H1 (cell line): ENCODE results near the gene SUSD1. TPM values are rescaled to one million over a fixed set of nuclear protein-coding genes. Genes with fewer than 3 reads are reported as not detected.

Experiments used
- CTCF ChIA-PET: fragments of 300-600 bp; sonication (Branson Sonifier 250); formaldehyde crosslinking; loops from one replicate; lab custom pipeline; 2021; ENCODE audit not compliant: partially characterized antibody; lab: Charles Lee
- POLR2A ChIA-PET: fragments of 300-600 bp; sonication (Branson Sonifier 250); formaldehyde crosslinking; loops from one replicate; lab custom pipeline; 2021; ENCODE audit warnings: inconsistent platforms; ENCODE audit not compliant: partially characterized antibody; lab: Charles Lee
- DNase-seq, 2 experiments: peaks; one replicate each; pipeline versions ENCODE4 v3.0.0 to v3.0.0-alpha.2; 2010 to 2022; ENCODE audit warnings: low spot score in 2 of 2, low read depth in 1 of 2, mixed read lengths in 1 of 2
- FAIRE-seq: peaks from 2 replicates; lab custom pipeline; 2011; peaks lifted over from hg19 to GRCh38; lab: Jason Lieb, UNC
- H2AFZ ChIP-seq: 2 replicates; pipeline ENCODE4 v1.8.1; 2012; ENCODE audit warnings: low read length, inconsistent platforms
- H2AK5ac ChIP-seq: 2 replicates; pipeline ENCODE4 v1.6.1; 2013; ENCODE audit warnings: low read depth, low read length
- H2BK120ac ChIP-seq: replicated peaks from 2 replicates; pipeline ENCODE3; 2013; ENCODE audit warnings: low read depth, low read length, inconsistent platforms
- H2BK12ac ChIP-seq: 2 replicates; pipeline ENCODE4 v1.6.1; 2013; ENCODE audit warnings: low read depth, low read length
- H2BK15ac ChIP-seq: 2 replicates; pipeline ENCODE4 v1.6.1; 2013; ENCODE audit warnings: low read length
- H2BK20ac ChIP-seq: 2 replicates; pipeline ENCODE4 v1.6.1; 2013; ENCODE audit warnings: low read length
- H2BK5ac ChIP-seq: 2 replicates; pipeline ENCODE4 v1.6.1; 2013; ENCODE audit warnings: low read depth, low read length
- H3K14ac ChIP-seq: 2 replicates; pipeline ENCODE4 v1.6.1; 2013; ENCODE audit warnings: inconsistent platforms; ENCODE audit not compliant: insufficient read length
- H3K18ac ChIP-seq: 2 replicates; pipeline ENCODE4 v1.6.1; 2013; ENCODE audit warnings: low read length; ENCODE audit errors: extremely low read depth
- H3K23ac ChIP-seq: 2 replicates; pipeline ENCODE4 v1.6.1; 2013; ENCODE audit warnings: inconsistent platforms; ENCODE audit not compliant: insufficient read length
- H3K23me2 ChIP-seq: 2 replicates; pipeline ENCODE4 v1.6.1; 2013; ENCODE audit warnings: low read depth, low read length
- H3K27ac ChIP-seq: 2 replicates; pipeline ENCODE4 v1.6.1; 2011; ENCODE audit warnings: low read depth, low read length, inconsistent platforms
- H3K27me3 ChIP-seq, 4 experiments: replicated peaks in 1 of 4; 1 replicate in 1 of 4; 2 replicates in 3 of 4; pipeline versions ENCODE4 v1.6.1 to v1.8.1; 2011 to 2013; ENCODE audit warnings: low read length in 3 of 4, mild to moderate bottlenecking in 3 of 4, inconsistent platforms in 2 of 4, mixed read lengths in 2 of 4, moderate library complexity in 1 of 4; ENCODE audit not compliant: control insufficient read depth in 3 of 4, insufficient read depth in 3 of 4; ENCODE audit errors: extremely low read depth in 1 of 4
- H3K36me3 ChIP-seq, 4 experiments: 2 replicates each; pipeline versions ENCODE4 v1.6.1 to v1.8.1; 2011 to 2013; ENCODE audit warnings: mild to moderate bottlenecking in 4 of 4, low read length in 3 of 4, moderate library complexity in 2 of 4, control low read depth in 1 of 4, inconsistent platforms in 1 of 4; ENCODE audit not compliant: insufficient read depth in 4 of 4, control insufficient read depth in 2 of 4
- H3K4ac ChIP-seq: replicated peaks from 2 replicates; pipeline ENCODE3; 2013; ENCODE audit warnings: low read length, low read depth, mixed read lengths, inconsistent platforms; ENCODE audit not compliant: insufficient read length
- H3K4me1 ChIP-seq, 4 experiments: replicated peaks in 1 of 4; 1 replicate in 1 of 4; 2 replicates in 3 of 4; pipeline versions ENCODE4 v1.6.1 to v1.8.1; 2011 to 2013; ENCODE audit warnings: low read length in 3 of 4, inconsistent platforms in 2 of 4, mixed read lengths in 1 of 4; ENCODE audit not compliant: insufficient read depth in 4 of 4, control insufficient read depth in 3 of 4
- H3K4me2 ChIP-seq, 2 experiments: 2 replicates each; pipeline versions ENCODE4 v1.6.1 to v1.8.1; 2011 to 2013; ENCODE audit warnings: low read depth in 2 of 2, low read length in 2 of 2, control low read depth in 1 of 2, inconsistent platforms in 1 of 2, mild to moderate bottlenecking in 1 of 2; ENCODE audit not compliant: insufficient read depth in 1 of 2
- H3K4me3 ChIP-seq, 4 experiments: fragments of 200-600, 300-600 bp in 1 of 4; sonication (generic), shearing (Covaris generic), sonication (Bioruptor Twin) in 1 of 4; 2 replicates each; pipeline versions ENCODE4 v1.5.1 to v1.8.1; 2011 to 2016; ENCODE audit warnings: low read length in 4 of 4, low read depth in 3 of 4, control low read depth in 2 of 4, inconsistent platforms in 2 of 4, mild to moderate bottlenecking in 2 of 4, mixed read lengths in 1 of 4, moderate library complexity in 1 of 4; ENCODE audit not compliant: insufficient read depth in 2 of 4; ENCODE audit errors: extremely low read depth in 1 of 4
- H3K56ac ChIP-seq: replicated peaks from 2 replicates; pipeline ENCODE3; 2013; ENCODE audit warnings: low read depth, mild to moderate bottlenecking, mixed read lengths, low read length, inconsistent platforms; ENCODE audit not compliant: insufficient read length
- H3K79me1 ChIP-seq: 2 replicates; pipeline ENCODE4 v1.6.1; 2013; ENCODE audit warnings: low read depth, low read length, control low read depth
- H3K79me2 ChIP-seq, 2 experiments: 2 replicates each; pipeline versions ENCODE4 v1.6.1 to v1.8.1; 2012 to 2013; ENCODE audit warnings: low read length in 2 of 2, mild to moderate bottlenecking in 2 of 2, inconsistent platforms in 1 of 2; ENCODE audit not compliant: insufficient read depth in 2 of 2, control insufficient read depth in 1 of 2
- H3K9ac ChIP-seq, 4 experiments: replicated peaks in 1 of 4; 1 replicate in 1 of 4; 2 replicates in 3 of 4; pipeline versions ENCODE4 v1.6.1 to v1.8.1; 2011 to 2013; ENCODE audit warnings: low read depth in 3 of 4, low read length in 3 of 4, control low read depth in 2 of 4, mild to moderate bottlenecking in 2 of 4, moderate library complexity in 2 of 4, inconsistent platforms in 1 of 4; ENCODE audit errors: extremely low read depth in 1 of 4
- H3K9me3 ChIP-seq, 2 experiments: 2 replicates each; pipeline versions ENCODE4 v1.6.1 to v1.8.1; 2012 to 2013; ENCODE audit warnings: mild to moderate bottlenecking in 2 of 2, moderate library complexity in 2 of 2, control low read depth in 1 of 2, inconsistent platforms in 1 of 2, low read depth in 1 of 2, low read length in 1 of 2, mixed read lengths in 1 of 2; ENCODE audit not compliant: insufficient read depth in 2 of 2
- H4K20me1 ChIP-seq, 2 experiments: replicated peaks in 1 of 2; 2 replicates each; pipeline versions ENCODE3 to v1.8.1; 2011 to 2013; ENCODE audit warnings: inconsistent platforms in 2 of 2, low read length in 2 of 2, mild to moderate bottlenecking in 1 of 2; ENCODE audit not compliant: insufficient read depth in 2 of 2, control insufficient read depth in 1 of 2
- H4K5ac ChIP-seq: 2 replicates; pipeline ENCODE4 v1.6.1; 2013; ENCODE audit warnings: low read length, low read depth, mixed read lengths, inconsistent platforms; ENCODE audit not compliant: insufficient read length
- H4K8ac ChIP-seq: 2 replicates; pipeline ENCODE4 v1.8.0; 2013; ENCODE audit warnings: mild to moderate bottlenecking, moderate library complexity, low read length, inconsistent platforms; ENCODE audit not compliant: insufficient read depth; ENCODE audit errors: extremely low read depth
- H4K91ac ChIP-seq: replicated peaks from 2 replicates; pipeline ENCODE3; 2013; ENCODE audit warnings: low read length, mixed read lengths, inconsistent platforms; ENCODE audit not compliant: insufficient read length
- ATF2 ChIP-seq: IDR thresholded peaks from 2 replicates; pipeline ENCODE4 v1.6.1; 2012; ENCODE audit warnings: low read length, inconsistent platforms
- ATF3 ChIP-seq: IDR thresholded peaks from 2 replicates; pipeline ENCODE4 v1.6.1; 2011; ENCODE audit warnings: low read depth, mild to moderate bottlenecking, low read length; ENCODE audit not compliant: insufficient read depth
- GABPA ChIP-seq: IDR thresholded peaks from 2 replicates; pipeline ENCODE4 v1.6.1; 2011; ENCODE audit warnings: mild to moderate bottlenecking, low read length, moderate library complexity, borderline replicate concordance; ENCODE audit not compliant: insufficient read depth
- WGBS, 2 experiments: shearing (Covaris generic) in 1 of 2; methylation state at CpG; one replicate each; pipeline versions ENCODE4 v1.1.6 to v1.1.7; 2013 to 2015; ENCODE audit warnings: low lambda C conversion rate in 2 of 2, mixed read lengths in 2 of 2, inconsistent platforms in 1 of 2, low coverage in 1 of 2, missing lambda C conversion rate in 1 of 2; ENCODE audit not compliant: insufficient replicate concordance in 2 of 2, insufficient coverage in 1 of 2, insufficient read length in 1 of 2; ENCODE audit errors: extremely low coverage in 1 of 2, missing lambda C conversion rate in 1 of 2; 5-methylcytosine and 5-hydroxymethylcytosine counted together
- polyA plus RNA-seq, 7 experiments: library from polyadenylated mRNA; depleted of rRNA in 3 of 7; stranded (reverse) in 5 of 7; unstranded in 2 of 7; fragments of >200 nt in 5 of 7; fragments of 200-250 nt in 2 of 7; gene quantifications; 1 replicate in 5 of 7; 2 replicates in 1 of 7; 4 replicates in 1 of 7; pipeline versions ENCODE4 v1.2.1 to v1.2.3, GENCODE V29; 2011 to 2013; ENCODE audit warnings: missing spikeins in 2 of 7, mixed read lengths in 2 of 7
- total RNA-seq: library from RNA; stranded (reverse); fragmentation: NEBNext Ultra II Directional; extraction: Animal tissue kit (Norgen Biotek cat#: 25700); gene quantifications from 2 replicates; pipeline ENCODE4 v1.2.1, GENCODE V29; 2021

SUSD1 gene
- total and polyA plus RNA-seq, 2 of the 8 experiments (the other 6 are each of a cell fraction or from before 2014, with no cell fraction given), result 2.8 to 7.2 TPM

- DNase-seq (peak in 1 of 2 experiments; percentile 28), FAIRE-seq (no peak)
- Histone ChIP-seq H3K4ac (no peak overlapping the region), H2AK5ac (no peak overlapping the region), H3K4me1 (peaks cover 0 to 11% (median 2%) of the 10 kb centered on the region in 4 experiments; a peak in 2 of 7 replicates), H2BK5ac (no peak overlapping the region), H3K23ac (no peak overlapping the region), H4K91ac (no peak overlapping the region), H2BK15ac (no peak overlapping the region), H3K79me1 (no peaks in the 10 kb centered on the region), H3K79me2 (no peaks in the 10 kb centered on the region), H3K4me3 (no peak overlapping the region), H3K9me3 (no peaks in the 10 kb centered on the region), H3K18ac (peak overlapping the region; percentile 21; the same call in 1 of the 2 replicates), H3K27me3 (no peaks in the 10 kb centered on the region), H3K23me2 (no peaks in the 10 kb centered on the region), H3K4me2 (no peak overlapping the region), H3K27ac (no peak overlapping the region), H4K8ac (no peak overlapping the region), H3K36me3 (no peaks in the 10 kb centered on the region), H3K14ac (no peak overlapping the region), H4K5ac (no peak overlapping the region), H2BK12ac (no peak overlapping the region; the same call in 1 of the 2 replicates), H2BK20ac (no peak overlapping the region), H4K20me1 (peaks cover 0 to 1% of the 10 kb centered on the region in 2 experiments), H2BK120ac (no peak overlapping the region), H2AFZ (no peak overlapping the region), H3K9ac (no peak overlapping the region; a peak in 1 of 7 replicates), H3K56ac (no peak overlapping the region)
- TF ChIP-seq ATF3 (no peak), ATF2 (no peak), GABPA (no peak)
- ChIA-PET POLR2A (interaction anchor here (1.3 kb wide), 1 partner anchor 260 kb away, joined by 3 read pairs; the partner anchor contains the start of gene HSDL2), CTCF (interaction anchor here (0.6 to 2.4 kb wide), 5 partner anchors 9 to 241 kb away, joined by 3 to 11 read pairs (median 3); no protein-coding TSS in a partner anchor)
- WGBS, 2 experiments, result 90% methylated on average over 6 of the region's 6 CpGs; no CpG with 5 or more reads in 1 of the 2 experiments
These were observed 55.1 kb downstream of the SUSD1 start for GRCh38 chr9:112120030-112120341.
